Measurements from ENCODE around the gene ILK.

The ILK gene

GRCh38 chr11:6566704-6567370, 36.7 kb upstream of the ILK start:
- peaks cover 9% of the 10 kb centered on the region for H3K9me3 ChIP-seq (ENCODE audit: low read length)
- H3K36me3 ChIP-seq (ENCODE audit: insufficient read depth, low read length): peaks cover 5% of the 10 kb centered on the region
- H3K4me3 ChIP-seq (ENCODE audit: low read length): no peak overlapping the region
- no peaks in the 10 kb centered on the region for H3K27me3 ChIP-seq (ENCODE audit: insufficient read depth, low read length)
- H2AFZ ChIP-seq (ENCODE audit: low read depth, low read length): no peak overlapping the region
- H3K4me1 ChIP-seq (ENCODE audit: insufficient read depth, low read length): no peaks in the 10 kb centered on the region

GRCh38 chr11:6567371-6567745, 36.2 kb upstream of the ILK start:
- Histone ChIP-seq H3K4me3 (ENCODE audit: low read length) (no peak overlapping the region), H2AFZ (ENCODE audit: low read depth, low read length) (no peak overlapping the region), H3K4me1 (ENCODE audit: insufficient read depth, low read length) (no peaks in the 10 kb centered on the region), H3K9me3 (ENCODE audit: low read length) (peaks cover 9% of the 10 kb centered on the region), H3K36me3 (ENCODE audit: insufficient read depth, low read length) (peaks cover 5% of the 10 kb centered on the region), H3K27me3 (ENCODE audit: insufficient read depth, low read length) (no peaks in the 10 kb centered on the region)

- no peak overlapping the region for H2AFZ ChIP-seq (ENCODE audit: low read depth, low read length)
- no peaks in the 10 kb centered on the region for H3K4me1 ChIP-seq (ENCODE audit: insufficient read depth, low read length)
- H3K9me3 ChIP-seq (ENCODE audit: low read length): peaks cover 9% of the 10 kb centered on the region
- no peak overlapping the region for H3K4me3 ChIP-seq (ENCODE audit: low read length)
- H3K36me3 ChIP-seq (ENCODE audit: insufficient read depth, low read length): peaks cover 5% of the 10 kb centered on the region
- H3K27me3 ChIP-seq (ENCODE audit: insufficient read depth, low read length): no peaks in the 10 kb centered on the region
Measured at GRCh38 chr11:6568191-6568918, 35.2 kb upstream of the ILK start.

GRCh38 chr11:6569706-6570105, 33.9 kb upstream of the ILK start:
- Histone ChIP-seq H3K36me3 (ENCODE audit: insufficient read depth, low read length) (no peaks in the 10 kb centered on the region), H3K27me3 (ENCODE audit: insufficient read depth, low read length) (no peaks in the 10 kb centered on the region), H3K9me3 (ENCODE audit: low read length) (peaks cover 9% of the 10 kb centered on the region), H3K4me3 (ENCODE audit: low read length) (no peak overlapping the region), H3K4me1 (ENCODE audit: insufficient read depth, low read length) (no peaks in the 10 kb centered on the region), H2AFZ (ENCODE audit: low read depth, low read length) (no peak overlapping the region)

GRCh38 chr11:6570691-6571427, 32.7 kb upstream of the ILK start:
- Histone ChIP-seq H3K4me1 (ENCODE audit: insufficient read depth, low read length) (no peaks in the 10 kb centered on the region), H2AFZ (ENCODE audit: low read depth, low read length) (no peak overlapping the region), H3K36me3 (ENCODE audit: insufficient read depth, low read length) (no peaks in the 10 kb centered on the region), H3K9me3 (ENCODE audit: low read length) (peaks cover 9% of the 10 kb centered on the region), H3K27me3 (ENCODE audit: insufficient read depth, low read length) (no peaks in the 10 kb centered on the region), H3K4me3 (ENCODE audit: low read length) (no peak overlapping the region)

GRCh38 chr11:6571434-6572008, 32.1 kb upstream of the ILK start:
- no peak overlapping the region for H2AFZ ChIP-seq (ENCODE audit: low read depth, low read length)
- no peak overlapping the region for H3K4me3 ChIP-seq (ENCODE audit: low read length)
- no peaks in the 10 kb centered on the region for H3K27me3 ChIP-seq (ENCODE audit: insufficient read depth, low read length)
- H3K36me3 ChIP-seq (ENCODE audit: insufficient read depth, low read length): no peaks in the 10 kb centered on the region
- H3K9me3 ChIP-seq (ENCODE audit: low read length): peaks cover 9% of the 10 kb centered on the region
- H3K4me1 ChIP-seq (ENCODE audit: insufficient read depth, low read length): no peaks in the 10 kb centered on the region

GRCh38 chr11:6572215-6572614, 31.4 kb upstream of the ILK start:
- no peaks in the 10 kb centered on the region for H3K4me1 ChIP-seq (ENCODE audit: insufficient read depth, low read length)
- no peak overlapping the region for H2AFZ ChIP-seq (ENCODE audit: low read depth, low read length)
- no peak overlapping the region for H3K4me3 ChIP-seq (ENCODE audit: low read length)
- H3K27me3 ChIP-seq (ENCODE audit: insufficient read depth, low read length): no peaks in the 10 kb centered on the region
- peaks cover 9% of the 10 kb centered on the region for H3K9me3 ChIP-seq (ENCODE audit: low read length)
- H3K36me3 ChIP-seq (ENCODE audit: insufficient read depth, low read length): no peaks in the 10 kb centered on the region

GRCh38 chr11:6574816-6575715, 28.5 kb upstream of the ILK start:
- Histone ChIP-seq H3K9me3 (ENCODE audit: low read length) (peaks cover 9% of the 10 kb centered on the region), H3K4me3 (ENCODE audit: low read length) (no peak overlapping the region), H3K27me3 (ENCODE audit: insufficient read depth, low read length) (no peaks in the 10 kb centered on the region), H3K4me1 (ENCODE audit: insufficient read depth, low read length) (no peaks in the 10 kb centered on the region), H2AFZ (ENCODE audit: low read depth, low read length) (no peak overlapping the region), H3K36me3 (ENCODE audit: insufficient read depth, low read length) (no peaks in the 10 kb centered on the region)

GRCh38 chr11:6576471-6577373, 26.9 kb upstream of the ILK start:
- Histone ChIP-seq H3K9me3 (ENCODE audit: low read length) (peaks cover 5% of the 10 kb centered on the region), H3K27me3 (ENCODE audit: insufficient read depth, low read length) (no peaks in the 10 kb centered on the region), H3K4me1 (ENCODE audit: insufficient read depth, low read length) (no peaks in the 10 kb centered on the region), H3K36me3 (ENCODE audit: insufficient read depth, low read length) (no peaks in the 10 kb centered on the region), H3K4me3 (ENCODE audit: low read length) (no peak overlapping the region), H2AFZ (ENCODE audit: low read depth, low read length) (no peak overlapping the region)

- H3K4me1 ChIP-seq (ENCODE audit: insufficient read depth, low read length): no peaks in the 10 kb centered on the region
- H3K36me3 ChIP-seq (ENCODE audit: insufficient read depth, low read length): no peaks in the 10 kb centered on the region
- H3K4me3 ChIP-seq (ENCODE audit: low read length): no peak overlapping the region
- H3K9me3 ChIP-seq (ENCODE audit: low read length): peaks cover 5% of the 10 kb centered on the region
- H3K27me3 ChIP-seq (ENCODE audit: insufficient read depth, low read length): no peaks in the 10 kb centered on the region
- H2AFZ ChIP-seq (ENCODE audit: low read depth, low read length): no peak overlapping the region
Measured at GRCh38 chr11:6578134-6578533, 25.4 kb upstream of the ILK start.

- no peak overlapping the region for H2AFZ ChIP-seq (ENCODE audit: low read depth, low read length)
Measured at GRCh38 chr11:6579681-6580080, 23.9 kb upstream of the ILK start.

GRCh38 chr11:6583584-6583983, 20.0 kb upstream of the ILK start:
- Histone ChIP-seq H3K9me3 (ENCODE audit: low read length) (peaks cover 12% of the 10 kb centered on the region), H3K4me3 (ENCODE audit: low read length) (no peak overlapping the region)

More at GRCh38 chr11:6579681-6580080, 23.9 kb upstream of the ILK start:
- H3K9me3 ChIP-seq (ENCODE audit: low read length): peaks cover 5% of the 10 kb centered on the region
- no peaks in the 10 kb centered on the region for H3K36me3 ChIP-seq (ENCODE audit: insufficient read depth, low read length)
- H3K4me3 ChIP-seq (ENCODE audit: low read length): no peak overlapping the region
- no peaks in the 10 kb centered on the region for H3K4me1 ChIP-seq (ENCODE audit: insufficient read depth, low read length)
- no peaks in the 10 kb centered on the region for H3K27me3 ChIP-seq (ENCODE audit: insufficient read depth, low read length)

More at GRCh38 chr11:6583584-6583983, 20.0 kb upstream of the ILK start:
- Histone ChIP-seq H2AFZ (ENCODE audit: low read depth, low read length) (no peak overlapping the region), H3K4me1 (ENCODE audit: insufficient read depth, low read length) (no peaks in the 10 kb centered on the region), H3K27me3 (ENCODE audit: insufficient read depth, low read length) (no peaks in the 10 kb centered on the region), H3K36me3 (ENCODE audit: insufficient read depth, low read length) (no peaks in the 10 kb centered on the region)
